ENCODE data around the gene MAGOH. TPM values are rescaled to one million over a fixed set of nuclear protein-coding genes. Genes with fewer than 3 reads are reported as not detected.

Gene MAGOH
- total RNA-seq, 1 donor from 2014 or later = 27.9 TPM

GRCh38 chr1:53270873-53271272, 32.6 kb upstream of the MAGOH start:
- DNase-seq (ENCODE audit: low spot score) = no peak

- no peak for DNase-seq (ENCODE audit: low spot score)
Observed at GRCh38 chr1:53270107-53270506, 31.8 kb upstream of the MAGOH start.

- DNase-seq (ENCODE audit: low spot score) = no peak
Observed at GRCh38 chr1:53267761-53268160, 29.4 kb upstream of the MAGOH start.

- no peak for DNase-seq (ENCODE audit: low spot score)
Observed at GRCh38 chr1:53266038-53266437, 27.7 kb upstream of the MAGOH start.

GRCh38 chr1:53265581-53265980, 27.3 kb upstream of the MAGOH start:
- DNase-seq (ENCODE audit: low spot score) = no peak

- no peak for DNase-seq (ENCODE audit: low spot score)
Observed at GRCh38 chr1:53264048-53264447, 25.7 kb upstream of the MAGOH start.

- no peak for DNase-seq (ENCODE audit: low spot score)
Observed at GRCh38 chr1:53262000-53262399, 23.7 kb upstream of the MAGOH start.

GRCh38 chr1:53260631-53261247, 22.4 kb upstream of the MAGOH start:
- DNase-seq (ENCODE audit: low spot score) = no peak

- DNase-seq (ENCODE audit: low spot score) = no peak
Observed at GRCh38 chr1:53259932-53260331, 21.6 kb upstream of the MAGOH start.

- no peak for DNase-seq (ENCODE audit: low spot score)
Observed at GRCh38 chr1:53258216-53258615, 19.9 kb upstream of the MAGOH start.

GRCh38 chr1:53257454-53258081, 19.2 kb upstream of the MAGOH start:
- DNase-seq (ENCODE audit: low spot score) = no peak

GRCh38 chr1:53256511-53257453, 18.5 kb upstream of the MAGOH start:
- DNase-seq (ENCODE audit: low spot score) = no peak

GRCh38 chr1:53255031-53255430, 16.7 kb upstream of the MAGOH start:
- no peak for DNase-seq (ENCODE audit: low spot score)

GRCh38 chr1:53254011-53254640, 15.8 kb upstream of the MAGOH start:
- no peak for DNase-seq (ENCODE audit: low spot score)

GRCh38 chr1:53250325-53250724, 12.0 kb upstream of the MAGOH start:
- DNase-seq (ENCODE audit: low spot score) = no peak

- DNase-seq (ENCODE audit: low spot score) = no peak
Observed at GRCh38 chr1:53249706-53250105, 11.4 kb upstream of the MAGOH start.

GRCh38 chr1:53246261-53247134, 8.2 kb upstream of the MAGOH start:
- no peak for DNase-seq (ENCODE audit: low spot score)

- DNase-seq (ENCODE audit: low spot score) = no peak
Observed at GRCh38 chr1:53244141-53244540, 5.8 kb upstream of the MAGOH start.

GRCh38 chr1:53242381-53242780, 4.1 kb upstream of the MAGOH start:
- no peak for DNase-seq (ENCODE audit: low spot score)

GRCh38 chr1:53241828-53242227, 3.5 kb upstream of the MAGOH start:
- DNase-seq (ENCODE audit: low spot score) = no peak

- DNase-seq (ENCODE audit: low spot score) = no peak
Observed at GRCh38 chr1:53237638-53238037, 680 bp downstream of the MAGOH start.

Measured in mucosa of gallbladder (tissue), 1 donor.